ENCODE results near the gene TADA3. TPM values are rescaled to one million over a fixed set of nuclear protein-coding genes. Genes with fewer than 3 reads are reported as not detected.

TADA3 gene
- total and polyA plus RNA-seq, 2 experiments from 2014 or later: 29.1 to 61.7 TPM

DNA sequence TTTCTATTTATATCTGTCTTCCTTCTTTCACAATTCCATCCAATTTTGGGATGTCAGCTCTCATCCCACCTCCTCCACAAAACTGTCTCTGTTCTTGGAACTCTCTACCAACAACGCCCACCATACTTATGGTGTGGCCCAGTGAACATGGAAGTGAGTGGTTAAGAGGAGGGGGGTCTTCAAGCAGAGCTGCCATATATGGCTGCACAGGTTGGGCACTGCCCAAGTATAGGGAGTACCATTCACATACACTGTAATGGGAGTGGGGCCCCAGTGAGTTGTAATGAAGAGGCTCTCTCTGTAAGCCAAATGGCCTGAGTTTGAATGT, 14.6 kb downstream of the TADA3 start (continued):
- TF ChIP-seq ZNF331 (CRISPR knock-in tag; IDR thresholded peaks at IDR 0.05; ENCODE audit: low read depth) (no peak), CREB1 (CRISPR knock-in tag; IDR thresholded peaks at IDR 0.05; ENCODE audit: low read depth) (no peak), STAT1 (IDR thresholded peaks at IDR 0.05; ENCODE audit: unreplicated experiment) (no peak), NANOG (IDR thresholded peaks at IDR 0.05; ENCODE audit: borderline replicate concordance) (no peak), POLR2AphosphoS5 (IDR thresholded peaks at IDR 0.05; ENCODE audit: low read depth) (no peak)
- TF ChIP-seq, protein P1, sequence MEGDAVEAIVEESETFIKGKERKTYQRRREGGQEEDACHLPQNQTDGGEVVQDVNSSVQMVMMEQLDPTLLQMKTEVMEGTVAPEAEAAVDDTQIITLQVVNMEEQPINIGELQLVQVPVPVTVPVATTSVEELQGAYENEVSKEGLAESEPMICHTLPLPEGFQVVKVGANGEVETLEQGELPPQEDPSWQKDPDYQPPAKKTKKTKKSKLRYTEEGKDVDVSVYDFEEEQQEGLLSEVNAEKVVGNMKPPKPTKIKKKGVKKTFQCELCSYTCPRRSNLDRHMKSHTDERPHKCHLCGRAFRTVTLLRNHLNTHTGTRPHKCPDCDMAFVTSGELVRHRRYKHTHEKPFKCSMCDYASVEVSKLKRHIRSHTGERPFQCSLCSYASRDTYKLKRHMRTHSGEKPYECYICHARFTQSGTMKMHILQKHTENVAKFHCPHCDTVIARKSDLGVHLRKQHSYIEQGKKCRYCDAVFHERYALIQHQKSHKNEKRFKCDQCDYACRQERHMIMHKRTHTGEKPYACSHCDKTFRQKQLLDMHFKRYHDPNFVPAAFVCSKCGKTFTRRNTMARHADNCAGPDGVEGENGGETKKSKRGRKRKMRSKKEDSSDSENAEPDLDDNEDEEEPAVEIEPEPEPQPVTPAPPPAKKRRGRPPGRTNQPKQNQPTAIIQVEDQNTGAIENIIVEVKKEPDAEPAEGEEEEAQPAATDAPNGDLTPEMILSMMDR (conservative IDR thresholded peaks at IDR 0.05; ENCODE audit: low read depth in 2 of 2): no peak

DNA sequence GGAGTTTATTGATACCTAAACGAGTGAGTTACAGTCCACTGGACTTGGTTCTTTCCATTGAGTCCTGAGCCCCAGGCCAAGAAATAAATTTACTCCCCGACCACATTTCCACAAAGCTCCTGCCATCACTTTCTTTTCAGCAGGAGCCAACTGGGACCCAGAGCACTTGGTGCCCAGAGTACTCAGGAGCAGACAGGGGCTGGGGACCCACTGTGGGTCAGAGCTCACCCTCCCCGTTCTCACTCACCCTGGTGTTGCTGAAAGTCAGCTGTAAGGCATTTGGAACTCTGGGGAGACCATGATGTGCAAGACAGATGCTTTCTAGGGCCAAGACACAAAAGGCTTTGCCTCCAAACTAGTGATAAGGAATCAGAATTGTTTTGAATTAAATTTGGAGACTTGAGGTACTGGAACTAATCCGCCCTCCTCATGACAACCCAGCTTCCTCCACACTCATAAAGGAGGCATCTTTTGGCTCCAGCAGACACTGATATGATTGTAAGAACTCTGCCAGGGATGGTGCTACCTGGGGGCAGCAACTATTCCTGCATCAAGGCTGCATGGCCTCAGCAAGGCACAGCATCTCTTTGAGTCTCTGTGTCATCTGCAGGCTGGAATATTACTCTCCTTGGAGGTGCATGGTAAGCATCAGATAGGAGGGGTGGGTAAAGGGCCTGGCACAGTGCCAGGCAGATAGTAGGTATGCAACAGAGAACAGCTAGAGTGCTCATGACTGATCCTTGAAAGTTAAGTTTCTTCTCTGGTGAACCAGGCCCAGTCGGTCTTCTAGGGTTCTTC, 15.2 kb downstream of the TADA3 start:
- Histone ChIP-seq H3K27me3 (ENCODE audit: insufficient read depth) (peaks cover 12% of the 10 kb centered on the region), H3K27ac (ENCODE audit: low read depth) (no peak overlapping the region), H3K4me2 (no peak overlapping the region), H3K4me1 (ENCODE audit: insufficient read depth) (no peaks in the 10 kb centered on the region), H2AFZ (no peak overlapping the region), H4K20me1 (replicated peaks; ENCODE audit: insufficient read depth) (no peaks in the 10 kb centered on the region; the same call in 1 of the 2 replicates), H3K79me2 (replicated peaks; ENCODE audit: insufficient read depth) (no peaks in the 10 kb centered on the region), H3K4me3 (no peak overlapping the region), H3K36me3 (ENCODE audit: insufficient read depth) (no peaks in the 10 kb centered on the region), H3F3A (replicated peaks; ENCODE audit: low read depth) (no peaks in the 10 kb centered on the region), H3K9me2 (ENCODE audit: insufficient read depth) (no peaks in the 10 kb centered on the region)
- Mint-ChIP-seq H3K27ac (no peak overlapping the region), H3K36me3 (ENCODE audit: low read depth) (peaks cover 10% of the 10 kb centered on the region), H3K4me1 (no peaks in the 10 kb centered on the region), H3K9me3 (no peaks in the 10 kb centered on the region), H3K4me3 (no peak overlapping the region), H3K27me3 (ENCODE audit: insufficient read depth, low read depth, poor library complexity) (peaks cover 14% of the 10 kb centered on the region)
- no peak for DNase-seq (ENCODE audit: low spot score)
- no peak for ATAC-seq
- TF ChIP-seq ZNF114 (CRISPR knock-in tag; IDR thresholded peaks at IDR 0.05) (no peak), POLR2AphosphoS5 (IDR thresholded peaks at IDR 0.05; ENCODE audit: low read depth) (no peak), EZH2phosphoT487 (IDR thresholded peaks at IDR 0.05; ENCODE audit: unreplicated experiment) (no peak), JUNB (IDR thresholded peaks at IDR 0.05; ENCODE audit: unreplicated experiment) (no peak), STAT1 (IDR thresholded peaks at IDR 0.05; ENCODE audit: unreplicated experiment) (no peak), CREB1 (CRISPR knock-in tag; IDR thresholded peaks at IDR 0.05; ENCODE audit: low read depth) (no peak), EZH2 (IDR thresholded peaks at IDR 0.05; ENCODE audit: low read depth, unreplicated experiment) (no peak)
- TF ChIP-seq, protein P2, sequence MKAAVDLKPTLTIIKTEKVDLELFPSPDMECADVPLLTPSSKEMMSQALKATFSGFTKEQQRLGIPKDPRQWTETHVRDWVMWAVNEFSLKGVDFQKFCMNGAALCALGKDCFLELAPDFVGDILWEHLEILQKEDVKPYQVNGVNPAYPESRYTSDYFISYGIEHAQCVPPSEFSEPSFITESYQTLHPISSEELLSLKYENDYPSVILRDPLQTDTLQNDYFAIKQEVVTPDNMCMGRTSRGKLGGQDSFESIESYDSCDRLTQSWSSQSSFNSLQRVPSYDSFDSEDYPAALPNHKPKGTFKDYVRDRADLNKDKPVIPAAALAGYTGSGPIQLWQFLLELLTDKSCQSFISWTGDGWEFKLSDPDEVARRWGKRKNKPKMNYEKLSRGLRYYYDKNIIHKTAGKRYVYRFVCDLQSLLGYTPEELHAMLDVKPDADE (IDR thresholded peaks at IDR 0.05): no peak
- TF ChIP-seq, protein P3, sequence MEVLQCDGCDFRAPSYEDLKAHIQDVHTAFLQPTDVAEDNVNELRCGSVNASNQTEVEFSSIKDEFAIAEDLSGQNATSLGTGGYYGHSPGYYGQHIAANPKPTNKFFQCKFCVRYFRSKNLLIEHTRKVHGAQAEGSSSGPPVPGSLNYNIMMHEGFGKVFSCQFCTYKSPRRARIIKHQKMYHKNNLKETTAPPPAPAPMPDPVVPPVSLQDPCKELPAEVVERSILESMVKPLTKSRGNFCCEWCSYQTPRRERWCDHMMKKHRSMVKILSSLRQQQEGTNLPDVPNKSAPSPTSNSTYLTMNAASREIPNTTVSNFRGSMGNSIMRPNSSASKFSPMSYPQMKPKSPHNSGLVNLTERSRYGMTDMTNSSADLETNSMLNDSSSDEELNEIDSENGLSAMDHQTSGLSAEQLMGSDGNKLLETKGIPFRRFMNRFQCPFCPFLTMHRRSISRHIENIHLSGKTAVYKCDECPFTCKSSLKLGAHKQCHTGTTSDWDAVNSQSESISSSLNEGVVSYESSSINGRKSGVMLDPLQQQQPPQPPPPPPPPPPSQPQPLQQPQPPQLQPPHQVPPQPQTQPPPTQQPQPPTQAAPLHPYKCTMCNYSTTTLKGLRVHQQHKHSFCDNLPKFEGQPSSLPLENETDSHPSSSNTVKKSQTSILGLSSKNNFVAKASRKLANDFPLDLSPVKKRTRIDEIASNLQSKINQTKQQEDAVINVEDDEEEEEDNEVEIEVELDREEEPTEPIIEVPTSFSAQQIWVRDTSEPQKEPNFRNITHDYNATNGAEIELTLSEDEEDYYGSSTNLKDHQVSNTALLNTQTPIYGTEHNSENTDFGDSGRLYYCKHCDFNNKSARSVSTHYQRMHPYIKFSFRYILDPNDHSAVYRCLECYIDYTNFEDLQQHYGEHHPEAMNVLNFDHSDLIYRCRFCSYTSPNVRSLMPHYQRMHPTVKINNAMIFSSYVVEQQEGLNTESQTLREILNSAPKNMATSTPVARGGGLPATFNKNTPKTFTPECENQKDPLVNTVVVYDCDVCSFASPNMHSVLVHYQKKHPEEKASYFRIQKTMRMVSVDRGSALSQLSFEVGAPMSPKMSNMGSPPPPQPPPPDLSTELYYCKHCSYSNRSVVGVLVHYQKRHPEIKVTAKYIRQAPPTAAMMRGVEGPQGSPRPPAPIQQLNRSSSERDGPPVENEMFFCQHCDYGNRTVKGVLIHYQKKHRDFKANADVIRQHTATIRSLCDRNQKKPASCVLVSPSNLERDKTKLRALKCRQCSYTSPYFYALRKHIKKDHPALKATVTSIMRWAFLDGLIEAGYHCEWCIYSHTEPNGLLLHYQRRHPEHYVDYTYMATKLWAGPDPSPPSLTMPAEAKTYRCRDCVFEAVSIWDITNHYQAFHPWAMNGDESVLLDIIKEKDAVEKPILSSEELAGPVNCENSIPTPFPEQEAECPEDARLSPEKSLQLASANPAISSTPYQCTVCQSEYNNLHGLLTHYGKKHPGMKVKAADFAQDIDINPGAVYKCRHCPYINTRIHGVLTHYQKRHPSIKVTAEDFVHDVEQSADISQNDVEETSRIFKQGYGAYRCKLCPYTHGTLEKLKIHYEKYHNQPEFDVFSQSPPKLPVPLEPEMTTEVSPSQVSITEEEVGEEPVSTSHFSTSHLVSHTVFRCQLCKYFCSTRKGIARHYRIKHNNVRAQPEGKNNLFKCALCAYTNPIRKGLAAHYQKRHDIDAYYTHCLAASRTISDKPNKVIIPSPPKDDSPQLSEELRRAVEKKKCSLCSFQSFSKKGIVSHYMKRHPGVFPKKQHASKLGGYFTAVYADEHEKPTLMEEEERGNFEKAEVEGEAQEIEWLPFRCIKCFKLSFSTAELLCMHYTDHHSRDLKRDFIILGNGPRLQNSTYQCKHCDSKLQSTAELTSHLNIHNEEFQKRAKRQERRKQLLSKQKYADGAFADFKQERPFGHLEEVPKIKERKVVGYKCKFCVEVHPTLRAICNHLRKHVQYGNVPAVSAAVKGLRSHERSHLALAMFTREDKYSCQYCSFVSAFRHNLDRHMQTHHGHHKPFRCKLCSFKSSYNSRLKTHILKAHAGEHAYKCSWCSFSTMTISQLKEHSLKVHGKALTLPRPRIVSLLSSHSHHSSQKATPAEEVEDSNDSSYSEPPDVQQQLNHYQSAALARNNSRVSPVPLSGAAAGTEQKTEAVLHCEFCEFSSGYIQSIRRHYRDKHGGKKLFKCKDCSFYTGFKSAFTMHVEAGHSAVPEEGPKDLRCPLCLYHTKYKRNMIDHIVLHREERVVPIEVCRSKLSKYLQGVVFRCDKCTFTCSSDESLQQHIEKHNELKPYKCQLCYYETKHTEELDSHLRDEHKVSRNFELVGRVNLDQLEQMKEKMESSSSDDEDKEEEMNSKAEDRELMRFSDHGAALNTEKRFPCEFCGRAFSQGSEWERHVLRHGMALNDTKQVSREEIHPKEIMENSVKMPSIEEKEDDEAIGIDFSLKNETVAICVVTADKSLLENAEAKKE (CRISPR knock-in tag; IDR thresholded peaks at IDR 0.05): no peak

Measured in GM23338 (cell line).